Lung (tissue), 12 donors: ENCODE data around the gene PHETA1. TPM values are rescaled to one million over a fixed set of nuclear protein-coding genes. Genes with fewer than 3 reads are reported as not detected.
A peak's percentile ranks its signal among the peaks of the same experiment; 100 is the strongest.

Experiments
- ATAC-seq: fragments of 200-7000 bp; cut with Tn5 transposase; one replicate; pipeline ENCODE4 v1.9.1; 2020; ENCODE audit warnings: moderate number of reproducible peaks; ENCODE audit not compliant: insufficient read depth, low FRiP score
- DNase-seq, 3 donors: peaks; one replicate each; pipeline ENCODE4 v3.0.0-alpha.2; 2013 to 2017
- H3K27ac ChIP-seq, 2 donors: one replicate each; pipeline ENCODE4 v1.5.1; 2013; ENCODE audit warnings: mild to moderate bottlenecking in 2 of 2, moderate library complexity in 2 of 2, control low read depth in 1 of 2, inconsistent platforms in 1 of 2, low read depth in 1 of 2, low read length in 1 of 2
- H3K27me3 ChIP-seq, 3 donors: one replicate each; pipeline ENCODE4 v1.5.1; 2013; ENCODE audit warnings: low read length in 2 of 3; ENCODE audit not compliant: control insufficient read depth in 3 of 3, insufficient read depth in 3 of 3
- H3K36me3 ChIP-seq, 4 donors: one replicate each; pipeline ENCODE4 v1.5.1; 2013; ENCODE audit warnings: low read length in 4 of 4, mild to moderate bottlenecking in 1 of 4, moderate library complexity in 1 of 4; ENCODE audit not compliant: control insufficient read depth in 4 of 4, insufficient read depth in 4 of 4
- H3K4me1 ChIP-seq, 5 donors: one replicate each; pipeline ENCODE4 v1.5.1; 2013; ENCODE audit warnings: low read length in 5 of 5, mild to moderate bottlenecking in 2 of 5, moderate library complexity in 1 of 5; ENCODE audit not compliant: control insufficient read depth in 5 of 5, insufficient read depth in 5 of 5
- H3K4me3 ChIP-seq: one replicate; pipeline ENCODE4 v1.5.1; 2013; ENCODE audit warnings: mild to moderate bottlenecking, control low read depth, moderate library complexity
- H3K9ac ChIP-seq, 2 donors: one replicate each; pipeline ENCODE4 v1.5.1; 2013; ENCODE audit warnings: low read length in 2 of 2, control low read depth in 1 of 2; ENCODE audit not compliant: insufficient read depth in 1 of 2
- H3K9me3 ChIP-seq, 4 donors: one replicate each; pipeline ENCODE4 v1.5.1; 2013; ENCODE audit warnings: low read length in 3 of 4, mild to moderate bottlenecking in 1 of 4, moderate library complexity in 1 of 4; ENCODE audit not compliant: control insufficient read depth in 4 of 4, insufficient read depth in 3 of 4
- CTCF ChIP-seq: IDR thresholded peaks from 2 replicates; pipeline ENCODE4 v1.5.1; 2012; ENCODE audit warnings: mild to moderate bottlenecking; ENCODE audit errors: control extremely low read depth, extremely low read depth
- WGBS, 2 donors: extraction: QIAGEN DNeasy Blood & Tissue Kit; methylation state at CpG; one replicate each; pipeline ENCODE4 v1.1.7; 2013; 5-methylcytosine and 5-hydroxymethylcytosine counted together
- polyA plus RNA-seq, 2 donors: library from polyadenylated mRNA; stranded (reverse); fragments of 200-250 nt; gene quantifications; one replicate each; pipeline ENCODE4 v1.2.1, GENCODE V29; 2013
- total RNA-seq, 2 donors: library from RNA; depleted of rRNA in 1 of 2; stranded (reverse); fragments of >200 nt in 1 of 2; gene quantifications; one replicate each; pipeline ENCODE4 v1.2.1, GENCODE V29; 2014 to 2021
- donor health status: control.
- donor health status: control.
- donor health status: Bipolar disorder and iron deficiency.
- donor health status: healthy.
- donor health status: DM: yes; HTN: yes; CAD: no.

The PHETA1 gene
- total and polyA plus RNA-seq, 4 donors, result 3.1 to 15.4 (median 13.2) TPM

GRCh38 chr12:111417290-111417689, 48.4 kb upstream of the PHETA1 start:
- no peak overlapping the region for H3K27ac ChIP-seq
- DNase-seq (no peak), ATAC-seq (no peak)
- H3K4me3 ChIP-seq, result no peak overlapping the region
- no peak overlapping the region for H3K9ac ChIP-seq
- peaks cover 0 to 1% (median 0%) of the 10 kb centered on the region in 4 donors for H3K9me3 ChIP-seq
- H3K36me3 ChIP-seq, result peaks cover 0 to 34% (median 3%) of the 10 kb centered on the region in 4 donors
- no peak for TF ChIP-seq CTCF
- no peaks in the 10 kb centered on the region for H3K27me3 ChIP-seq
- H3K4me1 ChIP-seq, result peaks cover 0 to 15% (median under 1%) of the 10 kb centered on the region in 5 donors
- 95 to 100% methylated on average over 2 of the region's 2 CpGs for WGBS, 2 donors

- H3K36me3 ChIP-seq, result peaks cover 0 to 23% (median 1%) of the 10 kb centered on the region in 4 donors
- H3K27ac ChIP-seq, result no peak overlapping the region
- H3K9ac ChIP-seq, result no peak overlapping the region
- no peak for DNase-seq
- no peaks in the 10 kb centered on the region for H3K27me3 ChIP-seq
- no peak for ATAC-seq
- 93 to 94% methylated on average over 7 of the region's 7 CpGs for WGBS, 2 donors
- H3K9me3 ChIP-seq, result peaks cover 0 to 1% (median 0%) of the 10 kb centered on the region in 4 donors
- peaks cover 0 to 31% (median 16%) of the 10 kb centered on the region in 5 donors for H3K4me1 ChIP-seq
- TF ChIP-seq CTCF, result no peak
- H3K4me3 ChIP-seq, result no peak overlapping the region
Measured at GRCh38 chr12:111414711-111415252, 45.9 kb upstream of the PHETA1 start.

GRCh38 chr12:111413442-111414086, 44.7 kb upstream of the PHETA1 start:
- H3K27ac ChIP-seq, result peak overlapping the region; percentile 43 to 71
- no peak for DNase-seq
- peaks cover 0 to 38% (median 24%) of the 10 kb centered on the region in 5 donors for H3K4me1 ChIP-seq
- ATAC-seq, result no peak
- H3K9ac ChIP-seq, result no peak overlapping the region
- TF ChIP-seq CTCF, result no peak
- H3K27me3 ChIP-seq, result no peaks in the 10 kb centered on the region
- no peak overlapping the region for H3K4me3 ChIP-seq
- 73 to 77% methylated on average over 12 of the region's 12 CpGs for WGBS, 2 donors
- peaks cover 0 to 14% (median 0%) of the 10 kb centered on the region in 4 donors for H3K36me3 ChIP-seq
- peaks cover 0 to 1% (median 0%) of the 10 kb centered on the region in 4 donors for H3K9me3 ChIP-seq
